ENCODE measurements around the gene KLC3. TPM values are rescaled to one million over a fixed set of nuclear protein-coding genes. Genes with fewer than 3 reads are reported as not detected.

The KLC3 gene
- total RNA-seq, 4 donors from 2014 or later, result 0.55 TPM; not detected in 3

- TF ChIP-seq POLR2A (IDR thresholded peaks at IDR 0.05), result no peak
- TF ChIP-seq CTCF (IDR thresholded peaks at IDR 0.05), result no peak
- H3K9me3 ChIP-seq, result no peaks in the 10 kb centered on the region
- no peaks in the 10 kb centered on the region for H3K4me1 ChIP-seq
- intact Hi-C loops (cut with DNase I; ENCODE audit: low total_unique reads), result no loop called here
- no peaks in the 10 kb centered on the region for H3K36me3 ChIP-seq
- no peaks in the 10 kb centered on the region for H3K27me3 ChIP-seq
- H3K27ac ChIP-seq, result peak overlapping the region; percentile 21 to 60
- peak; percentile 64 to 66 for DNase-seq
- no peak overlapping the region for H3K4me3 ChIP-seq
Observed at GRCh38 chr19:45376045-45376724, 35.6 kb downstream of the KLC3 start.

- no peak for DNase-seq
- H3K27ac ChIP-seq, result no peak overlapping the region
- no peaks in the 10 kb centered on the region for H3K4me1 ChIP-seq
- no peak overlapping the region for H3K4me3 ChIP-seq
- H3K27me3 ChIP-seq, result peaks cover 2 to 3% of the 10 kb centered on the region in 2 donors
- no peaks in the 10 kb centered on the region for H3K9me3 ChIP-seq
- TF ChIP-seq POLR2A (IDR thresholded peaks at IDR 0.05) (no peak), CTCF (IDR thresholded peaks at IDR 0.05) (no peak)
- H3K36me3 ChIP-seq, result no peaks in the 10 kb centered on the region
- intact Hi-C loops (cut with DNase I; ENCODE audit: low total_unique reads), result no loop called here
Observed at GRCh38 chr19:45380107-45380506, 39.6 kb downstream of the KLC3 start.

- no peak overlapping the region for H3K4me3 ChIP-seq
- intact Hi-C loops (cut with DNase I; ENCODE audit: low total_unique reads), result no loop called here
- no peaks in the 10 kb centered on the region for H3K4me1 ChIP-seq
- H3K27ac ChIP-seq, result no peak overlapping the region
- TF ChIP-seq CTCF (IDR thresholded peaks at IDR 0.05) (no peak), POLR2A (IDR thresholded peaks at IDR 0.05) (no peak)
- no peaks in the 10 kb centered on the region for H3K9me3 ChIP-seq
- peaks cover 10 to 20% of the 10 kb centered on the region in 2 donors for H3K27me3 ChIP-seq
- no peaks in the 10 kb centered on the region for H3K36me3 ChIP-seq
- no peak for DNase-seq
Observed at GRCh38 chr19:45382426-45382825, 41.9 kb downstream of the KLC3 start.

- intact Hi-C loops (cut with DNase I; ENCODE audit: low total_unique reads), result no loop called here
- Histone ChIP-seq H3K9me3 (no peaks in the 10 kb centered on the region), H3K4me1 (no peaks in the 10 kb centered on the region), H3K27ac (no peak overlapping the region), H3K27me3 (peaks cover 10 to 20% of the 10 kb centered on the region in 2 donors), H3K36me3 (no peaks in the 10 kb centered on the region), H3K4me3 (no peak overlapping the region)
- TF ChIP-seq POLR2A (IDR thresholded peaks at IDR 0.05) (no peak), CTCF (IDR thresholded peaks at IDR 0.05) (no peak)
- no peak for DNase-seq
Observed at GRCh38 chr19:45385392-45386221, 45.1 kb downstream of the KLC3 start.

- no peak overlapping the region for H3K4me3 ChIP-seq
- DNase-seq, result no peak
- H3K4me1 ChIP-seq, result no peaks in the 10 kb centered on the region
- no peak overlapping the region for H3K27ac ChIP-seq
- intact Hi-C loops (cut with DNase I; ENCODE audit: low total_unique reads), result no loop called here
- H3K36me3 ChIP-seq, result no peaks in the 10 kb centered on the region
- TF ChIP-seq POLR2A (IDR thresholded peaks at IDR 0.05) (no peak), CTCF (IDR thresholded peaks at IDR 0.05) (no peak)
- H3K9me3 ChIP-seq, result no peaks in the 10 kb centered on the region
- peaks cover 0 to 8% of the 10 kb centered on the region in 2 donors for H3K27me3 ChIP-seq
Observed at GRCh38 chr19:45391346-45391745, 50.8 kb downstream of the KLC3 start.
